Mucosa of descending colon (tissue), 3 donors: ENCODE results near the gene DPP3. TPM values are rescaled to one million over a fixed set of nuclear protein-coding genes. Genes with fewer than 3 reads are reported as not detected.

Source experiments
- ATAC-seq: fragments of 200-7000 bp; cut with Tn5 transposase; one replicate; pipeline ENCODE4 v1.9.1; 2020; ENCODE audit warnings: mild to moderate bottlenecking, moderate library complexity
- DNase-seq, 3 donors: peaks; one replicate each; pipeline ENCODE4 v3.0.0-alpha.2; 2020
- H3K36me3 ChIP-seq: fragments of 200-600 bp; one replicate; pipeline ENCODE4 v1.8.0; 2021; ENCODE audit warnings: low read depth, mild to moderate bottlenecking
- H3K4me1 ChIP-seq: fragments of 200-600 bp; one replicate; pipeline ENCODE4 v1.8.0; 2021; ENCODE audit warnings: low read depth, mild to moderate bottlenecking
- H3K4me3 ChIP-seq: fragments of 200-600 bp; one replicate; pipeline ENCODE4 v1.8.0; 2021; ENCODE audit warnings: mild to moderate bottlenecking
- H3K9me3 ChIP-seq: fragments of 200-600 bp; one replicate; pipeline ENCODE4 v1.8.0; 2021; ENCODE audit warnings: mild to moderate bottlenecking
- CTCF ChIP-seq: fragments of 200-600 bp; IDR thresholded peaks from one replicate; pipeline ENCODE4 v1.8.0; 2022; ENCODE audit warnings: antibody characterized with exemption, mild to moderate bottlenecking
- intact Hi-C, 2 donors: fragments of 100-400 bp; cut with DNase I in 1 of 2; cut with micrococcal nuclease in 1 of 2; formaldehyde crosslinking; loops; one replicate each; pipeline versions ENCODE4 v1.11.0 to v1.11.1; 2022; cut with DNase I, micrococcal nuclease
- total RNA-seq, 3 donors: library from RNA; stranded (reverse); fragmentation: NEBNext Ultra II Directional in 2 of 3; extraction: Animal tissue kit (Norgen Biotek cat#: 25700) in 2 of 3; gene quantifications; one replicate each; pipeline versions ENCODE4 v1.2.1 to v1.2.4, GENCODE V29; 2021 to 2023
- donor health status: DM: no; HTN: no; CAD: no; lungs with moderate emphysema.
- donor health status: DM: no; HTN: no; CAD: no.
- donor health status: DM: no; HTN: yes; CAD: no.

Gene DPP3
- total RNA-seq, 3 donors from 2014 or later, result 37.9 to 92.2 (median 75.5) TPM

DNA sequence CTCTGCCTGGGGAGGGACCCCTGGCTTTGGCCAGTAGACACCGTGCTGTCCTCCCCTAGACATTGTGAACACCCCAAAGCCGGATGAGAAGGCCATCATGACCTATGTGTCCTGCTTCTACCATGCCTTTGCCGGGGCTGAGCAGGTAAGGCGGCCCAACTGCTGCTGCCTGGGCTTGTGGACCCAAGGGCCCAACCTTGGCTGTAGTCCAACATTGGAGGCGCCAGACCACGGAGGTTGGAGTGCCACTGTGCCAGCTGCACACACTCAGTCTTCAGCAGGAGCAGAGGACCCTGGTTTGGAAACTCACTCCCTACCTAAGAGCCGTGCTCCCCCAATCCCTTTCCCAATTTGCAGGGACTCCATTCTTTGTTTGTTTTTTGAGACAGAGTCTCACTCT lies 75.9 kb downstream of the DPP3 start:
- Histone ChIP-seq H3K4me3 (no peak overlapping the region), H3K36me3 (no peaks in the 10 kb centered on the region), H3K4me1 (no peaks in the 10 kb centered on the region), H3K9me3 (no peaks in the 10 kb centered on the region)
- no peak for DNase-seq
- intact Hi-C loops, result no loop called here
- ATAC-seq, result no peak
- TF ChIP-seq CTCF, result no peak

DNA sequence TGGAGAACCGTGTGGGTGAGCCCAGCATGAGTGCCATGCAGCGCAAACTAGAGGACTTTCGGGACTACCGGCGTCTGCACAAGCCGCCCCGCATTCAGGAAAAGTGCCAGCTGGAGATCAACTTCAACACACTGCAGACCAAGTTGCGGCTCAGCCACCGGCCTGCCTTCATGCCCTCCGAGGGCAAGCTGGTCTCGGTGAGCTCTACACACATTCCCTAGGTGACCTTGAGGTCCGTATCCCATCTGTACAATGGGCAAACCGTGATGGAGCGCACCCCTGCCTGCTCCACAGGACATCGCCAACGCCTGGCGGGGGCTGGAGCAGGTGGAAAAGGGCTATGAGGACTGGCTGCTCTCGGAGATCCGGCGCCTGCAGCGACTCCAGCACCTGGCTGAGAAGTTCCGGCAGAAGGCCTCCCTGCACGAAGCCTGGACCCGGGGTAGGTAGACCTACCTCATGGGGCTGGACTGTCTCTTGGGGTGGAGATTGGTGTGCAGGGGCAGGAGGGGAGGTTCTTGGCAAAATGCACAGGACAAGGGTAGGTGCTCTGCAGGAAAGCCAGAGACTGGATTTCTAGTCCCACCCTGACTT lies 77.6 kb downstream of the DPP3 start:
- no peak for DNase-seq
- no peak for TF ChIP-seq CTCF
- Histone ChIP-seq H3K4me3 (no peak overlapping the region), H3K36me3 (no peaks in the 10 kb centered on the region), H3K4me1 (no peaks in the 10 kb centered on the region), H3K9me3 (no peaks in the 10 kb centered on the region)
- no peak for ATAC-seq
- intact Hi-C loops, result no loop called here

Other genes starting within 250 kb of the DPP3 start
- 10 to 100 TPM in 2 of 3 donors, 1 to 10 TPM in 1; 9.4 to 45.2 (median 10.8) TPM for gene KLC2, start 222.7 kb upstream of the DPP3 start, total RNA-seq
- 100 to 1,000 TPM; 154 to 210 (median 191) TPM for gene RAB1B, start 211.8 kb upstream of the DPP3 start, total RNA-seq
- 1 to 10 TPM; 1.0 to 1.9 (median 1.3) TPM for gene CNIH2, start 202.3 kb upstream of the DPP3 start, total RNA-seq
- gene YIF1A, start 191.3 kb upstream of the DPP3 start, total RNA-seq, result 10 to 100 TPM; 66.1 to 93.5 (median 77.9) TPM
- under 1 TPM; 0.17 to 0.38 (median 0.27) TPM for gene TMEM151A, start 188.5 kb upstream of the DPP3 start, total RNA-seq
- gene CD248, start 163.4 kb upstream of the DPP3 start, total RNA-seq, result 10 to 100 TPM in 2 of 3 donors, 1 to 10 TPM in 1; 4.5 to 37.7 (median 28.5) TPM
- gene RIN1, start 144.0 kb upstream of the DPP3 start, total RNA-seq, result 10 to 100 TPM in 1 of 3 donors, 1 to 10 TPM in 2; 5.2 to 12.7 (median 9.5) TPM
- 10 to 100 TPM; 35.9 to 47.6 (median 39.3) TPM for gene BRMS1, start 135.3 kb upstream of the DPP3 start, total RNA-seq
- 10 to 100 TPM; 13.4 to 34.6 (median 13.4) TPM for gene B4GAT1, start 132.8 kb upstream of the DPP3 start, total RNA-seq
- gene SLC29A2, start 108.7 kb upstream of the DPP3 start, total RNA-seq, result 10 to 100 TPM; 10.3 to 22.6 (median 14.9) TPM
- 1 to 10 TPM in 1 of 3 donors, not detected in 2; 5.6 TPM for gene NPAS4, start 59.4 kb upstream of the DPP3 start, total RNA-seq
- 10 to 100 TPM; 43.7 to 64.9 (median 46.6) TPM for gene MRPL11, start 41.6 kb upstream of the DPP3 start, total RNA-seq
- gene PELI3, start 13.5 kb upstream of the DPP3 start, total RNA-seq, result 10 to 100 TPM in 1 of 3 donors, 1 to 10 TPM in 2; 2.8 to 25.5 (median 3.6) TPM
- gene BBS1, start 30.2 kb downstream of the DPP3 start, total RNA-seq, result 10 to 100 TPM; 27.7 to 49.3 (median 35.4) TPM
- 10 to 100 TPM in 2 of 3 donors, 1 to 10 TPM in 1; 9.1 to 11.8 (median 10.4) TPM for gene ZDHHC24, start 65.6 kb downstream of the DPP3 start, total RNA-seq
- under 1 TPM in 1 of 3 donors, not detected in 2; 0.09 TPM for gene ACTN3, start 66.5 kb downstream of the DPP3 start, total RNA-seq
- gene CTSF, start 88.2 kb downstream of the DPP3 start, total RNA-seq, result 10 to 100 TPM in 1 of 3 donors, 1 to 10 TPM in 2; 5.8 to 84.3 (median 8.3) TPM
- gene CCDC87, start 112.6 kb downstream of the DPP3 start, total RNA-seq, result under 1 TPM; 0.32 to 0.63 (median 0.58) TPM
- 10 to 100 TPM; 34.9 to 50.7 (median 42.2) TPM for gene CCS, start 112.8 kb downstream of the DPP3 start, total RNA-seq
- gene RBM14, start 136.2 kb downstream of the DPP3 start, total RNA-seq, result 10 to 100 TPM; 63.8 to 87.0 (median 72.6) TPM
- 100 to 1,000 TPM; 101 to 125 (median 104) TPM for gene RBM4, start 158.3 kb downstream of the DPP3 start, total RNA-seq
- 10 to 100 TPM; 16.7 to 22.7 (median 16.7) TPM for gene RBM4B, start 197.5 kb downstream of the DPP3 start, total RNA-seq
- 10 to 100 TPM in 1 of 3 donors, 1 to 10 TPM in 2; 3.7 to 10.0 (median 6.3) TPM for gene SPTBN2, start 248.8 kb downstream of the DPP3 start, total RNA-seq